ENCODE measurements around the gene U2AF2.

U2AF2 gene

DNA sequence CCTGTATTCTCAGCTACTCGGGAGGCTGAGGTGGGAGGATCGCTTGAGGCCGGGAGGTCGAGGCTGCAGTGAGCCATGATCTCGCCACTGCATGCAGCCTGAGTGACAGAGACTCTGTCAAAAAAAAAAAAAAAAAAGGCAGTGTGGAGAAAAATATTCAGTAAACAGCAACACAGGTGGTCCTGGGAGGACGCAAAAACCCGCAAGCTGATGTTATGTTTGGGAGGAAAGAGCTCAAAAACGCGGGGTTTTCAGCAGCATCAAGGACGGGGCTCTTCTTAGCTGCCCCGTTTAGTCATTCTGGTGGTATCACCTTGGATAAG is 29.9 kb upstream of the U2AF2 start:
- H3K27me3 ChIP-seq (ENCODE audit: low read depth) = no peaks in the 10 kb centered on the region; the same call in 1 of the 2 replicates
- no peak for DNase-seq (ENCODE audit: low spot score in 2 of 2)
- in situ Hi-C loops (cut with MboI; ENCODE audit: low sequenced_read_pairs) = loop anchor here (5.0 kb wide), 1 partner anchor 108 kb away; no protein-coding TSS in a partner anchor
- peak overlapping the region; percentile 48 for H3K4me3 ChIP-seq
- H3K36me3 ChIP-seq (replicated peaks) = no peaks in the 10 kb centered on the region
- no peaks in the 10 kb centered on the region for H3K9me3 ChIP-seq
- H3K4me1 ChIP-seq = no peaks in the 10 kb centered on the region

DNA sequence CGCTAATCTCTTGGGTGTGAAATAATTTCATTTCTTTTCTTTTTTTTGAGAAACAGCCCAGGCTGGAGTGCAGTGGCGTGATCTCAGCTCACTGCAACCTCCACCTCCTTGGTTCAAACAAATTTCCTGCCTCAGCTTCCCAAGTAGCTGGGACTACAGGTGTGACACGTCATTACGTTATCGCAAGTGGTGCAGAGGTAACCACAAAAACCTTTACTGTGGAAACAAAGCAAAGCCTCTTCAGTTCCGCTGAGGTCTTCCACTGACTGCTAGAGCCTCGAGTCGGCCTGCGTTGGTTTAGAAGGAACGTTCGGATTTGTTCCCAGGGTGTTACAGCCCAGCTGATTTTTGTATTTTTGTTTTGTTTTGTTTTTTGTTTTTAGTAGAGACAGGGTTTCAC is 28.5 kb upstream of the U2AF2 start:
- H3K36me3 ChIP-seq (replicated peaks) = no peaks in the 10 kb centered on the region
- H3K27me3 ChIP-seq (ENCODE audit: low read depth) = no peaks in the 10 kb centered on the region; the same call in 1 of the 2 replicates
- DNase-seq (ENCODE audit: low spot score in 2 of 2) = no peak
- H3K4me3 ChIP-seq = no peak overlapping the region
- no peaks in the 10 kb centered on the region for H3K9me3 ChIP-seq
- no peaks in the 10 kb centered on the region for H3K4me1 ChIP-seq
- in situ Hi-C loops (cut with MboI; ENCODE audit: low sequenced_read_pairs) = loop anchor here (5.0 kb wide), 1 partner anchor 109 kb away; no protein-coding TSS in a partner anchor

DNA sequence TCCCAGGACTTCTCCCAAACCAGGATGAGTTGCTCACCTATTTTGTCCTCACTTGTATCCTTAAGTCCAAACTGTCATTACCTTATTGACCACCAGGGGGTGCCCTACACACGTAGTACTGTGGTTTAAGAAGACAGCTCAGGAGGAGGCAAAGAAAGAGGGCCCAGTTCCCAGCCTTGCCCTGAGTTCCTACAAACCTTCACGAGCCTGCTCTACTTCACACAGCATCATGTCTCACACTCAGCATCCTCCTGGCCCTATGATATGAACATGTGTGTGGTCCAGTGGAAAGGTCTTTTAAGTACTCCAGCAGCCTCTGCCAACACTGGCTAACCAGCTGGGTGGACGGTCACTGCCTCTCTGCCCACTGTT is 22.4 kb upstream of the U2AF2 start:
- peak; percentile 75 to 96 for DNase-seq (ENCODE audit: low spot score in 2 of 2)
- in situ Hi-C loops (cut with MboI; ENCODE audit: low sequenced_read_pairs) = no loop called here
- Histone ChIP-seq H3K9me3 (no peaks in the 10 kb centered on the region), H3K4me3 (no peak overlapping the region), H3K36me3 (replicated peaks) (0 out of 2 replicates have a peak, but pooled peaks cover 3% of the 10 kb centered on the region), H3K27me3 (ENCODE audit: low read depth) (no peaks in the 10 kb centered on the region; the same call in 1 of the 2 replicates), H3K4me1 (peaks cover 9% of the 10 kb centered on the region; the same call in 1 of the 2 replicates)

DNA sequence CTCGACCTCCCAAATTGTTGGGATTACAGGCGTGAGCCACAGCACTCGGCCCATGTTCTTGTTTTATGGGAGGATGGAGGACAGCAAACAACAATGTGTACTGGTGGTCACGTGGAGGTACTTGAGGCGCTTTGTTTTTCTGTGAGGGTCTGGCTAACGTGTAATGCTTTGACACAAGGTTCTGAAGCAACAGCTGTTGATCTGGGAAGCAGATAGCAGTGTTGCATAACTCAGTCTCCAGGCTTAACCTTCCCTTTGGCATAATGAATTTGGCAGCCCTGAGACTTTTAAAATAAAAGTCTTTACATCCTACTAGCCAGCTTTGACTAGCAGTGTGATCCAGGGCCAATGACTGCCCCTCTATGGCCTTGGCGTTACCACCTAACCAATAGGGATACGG is 21.0 kb upstream of the U2AF2 start:
- Histone ChIP-seq H3K27me3 (ENCODE audit: low read depth) (no peaks in the 10 kb centered on the region; the same call in 1 of the 2 replicates), H3K9me3 (no peaks in the 10 kb centered on the region), H3K4me1 (peaks cover 9% of the 10 kb centered on the region; the same call in 1 of the 2 replicates), H3K4me3 (peak overlapping the region; percentile 68; the same call in 1 of the 2 replicates), H3K36me3 (replicated peaks) (0 out of 2 replicates have a peak, but pooled peaks cover 3% of the 10 kb centered on the region)
- DNase-seq (ENCODE audit: low spot score in 2 of 2) = no peak
- in situ Hi-C loops (cut with MboI; ENCODE audit: low sequenced_read_pairs) = no loop called here

DNA sequence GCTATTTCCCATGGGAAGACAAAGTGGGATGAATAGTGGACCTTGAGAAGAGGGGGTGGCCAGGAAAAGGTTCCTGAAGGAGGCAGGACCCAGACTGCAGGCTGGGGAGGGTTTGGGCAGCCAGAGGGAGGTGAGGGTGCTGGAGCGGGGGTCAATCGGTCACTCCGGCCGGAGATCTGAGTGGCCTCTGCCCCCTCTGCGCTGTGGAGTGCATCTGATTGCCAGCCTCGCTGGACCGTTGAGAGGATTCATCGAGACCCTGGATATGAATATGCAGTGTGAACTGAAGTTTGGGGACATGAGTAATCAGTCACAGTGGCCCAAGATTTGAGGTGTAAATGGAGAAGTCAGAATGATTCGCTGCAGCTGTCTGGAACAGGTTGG is 19.5 kb upstream of the U2AF2 start:
- H3K4me3 ChIP-seq = peak overlapping the region; percentile 68
- in situ Hi-C loops (cut with MboI; ENCODE audit: low sequenced_read_pairs) = no loop called here
- DNase-seq (ENCODE audit: low spot score in 2 of 2) = no peak
- 0 out of 2 replicates have a peak, but pooled peaks cover 3% of the 10 kb centered on the region for H3K36me3 ChIP-seq (replicated peaks)
- peaks cover 17% of the 10 kb centered on the region for H3K4me1 ChIP-seq
- H3K9me3 ChIP-seq = no peaks in the 10 kb centered on the region
- H3K27me3 ChIP-seq (ENCODE audit: low read depth) = no peaks in the 10 kb centered on the region

DNA sequence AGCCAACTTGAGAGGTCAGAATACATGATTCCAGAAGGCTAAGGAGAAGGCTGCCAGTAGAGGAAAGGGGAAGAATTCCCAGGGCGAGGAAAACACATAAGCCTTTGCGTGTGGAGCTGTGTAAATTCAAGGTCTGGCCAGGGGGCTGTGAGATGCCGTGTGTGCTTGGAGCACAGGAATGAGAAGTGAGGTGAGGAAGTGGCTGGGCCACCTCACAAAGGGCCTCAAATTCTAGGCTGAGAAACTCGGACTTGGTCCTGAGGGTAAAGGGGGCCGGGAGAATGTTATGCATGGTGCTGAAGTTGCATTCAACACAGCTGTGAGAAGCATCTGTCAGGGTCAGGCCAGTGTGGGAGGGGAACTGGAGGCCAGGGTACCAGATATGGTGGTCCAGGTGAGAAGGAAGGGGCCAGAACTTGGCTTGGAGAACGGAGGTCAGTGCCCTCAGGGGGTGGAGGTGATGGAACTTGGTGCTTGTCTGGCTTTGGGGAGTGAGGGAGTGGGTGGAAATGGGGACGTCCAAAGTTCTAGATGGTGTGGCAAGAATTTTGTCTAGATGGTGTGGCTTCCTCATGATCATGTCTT is 18.9 kb upstream of the U2AF2 start:
- H3K36me3 ChIP-seq (replicated peaks) = 0 out of 2 replicates have a peak, but pooled peaks cover 3% of the 10 kb centered on the region
- no peaks in the 10 kb centered on the region for H3K9me3 ChIP-seq
- in situ Hi-C loops (cut with MboI; ENCODE audit: low sequenced_read_pairs) = no loop called here
- H3K4me1 ChIP-seq = peaks cover 20% of the 10 kb centered on the region
- no peak for DNase-seq (ENCODE audit: low spot score in 2 of 2)
- H3K27me3 ChIP-seq (ENCODE audit: low read depth) = no peaks in the 10 kb centered on the region
- H3K4me3 ChIP-seq = peak overlapping the region; percentile 68

DNA sequence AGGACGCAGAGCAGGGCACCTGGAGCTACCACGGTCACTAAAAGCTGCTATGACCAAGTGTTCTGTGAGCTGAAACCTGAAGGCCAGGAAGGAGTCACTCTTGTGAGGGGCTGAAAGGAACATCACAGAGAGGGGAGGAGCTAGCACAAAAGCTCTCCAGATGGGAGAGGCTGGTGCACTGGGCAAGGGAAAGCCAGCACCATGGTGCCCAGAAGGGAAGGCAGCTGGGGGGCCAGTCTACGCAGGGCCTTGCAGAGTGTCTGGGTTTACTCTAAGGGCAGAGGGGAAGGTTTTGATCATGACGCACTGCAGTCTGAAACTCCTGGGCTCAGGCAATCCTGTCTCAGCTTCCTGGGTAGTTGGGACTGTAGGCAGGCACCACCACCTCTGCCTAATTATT is 18.1 kb upstream of the U2AF2 start:
- H3K9me3 ChIP-seq = no peaks in the 10 kb centered on the region
- in situ Hi-C loops (cut with MboI; ENCODE audit: low sequenced_read_pairs) = no loop called here

DNA sequence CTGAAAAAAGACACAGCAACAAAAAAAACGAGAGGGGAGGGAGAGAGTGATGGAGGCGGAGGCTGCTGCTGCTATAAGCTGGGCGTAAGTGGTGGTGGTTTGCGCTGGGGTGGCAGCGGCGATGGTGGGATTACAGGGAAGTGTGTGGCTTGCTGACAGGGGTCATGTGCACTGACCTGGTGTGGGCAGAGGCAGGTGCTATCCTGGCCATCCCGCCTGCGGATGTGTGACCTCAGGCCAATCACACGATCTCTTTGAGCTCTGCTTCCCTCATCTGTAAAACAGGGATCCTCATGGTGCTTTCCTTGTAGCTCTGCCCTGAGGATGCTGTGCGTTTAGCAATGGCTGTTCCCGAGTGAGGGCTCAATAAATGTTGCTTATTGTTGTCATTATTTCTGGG is 17.3 kb upstream of the U2AF2 start:
- Histone ChIP-seq H3K4me3 (no peak overlapping the region), H3K9me3 (no peaks in the 10 kb centered on the region), H3K36me3 (replicated peaks) (0 out of 2 replicates have a peak, but pooled peaks cover 3% of the 10 kb centered on the region), H3K4me1 (peaks cover 20% of the 10 kb centered on the region), H3K27me3 (ENCODE audit: low read depth) (no peaks in the 10 kb centered on the region)
- in situ Hi-C loops (cut with MboI; ENCODE audit: low sequenced_read_pairs) = no loop called here
- no peak for DNase-seq (ENCODE audit: low spot score in 2 of 2)

More for the DNA sequence above, 18.1 kb upstream of the U2AF2 start:
- Histone ChIP-seq H3K36me3 (replicated peaks) (0 out of 2 replicates have a peak, but pooled peaks cover 3% of the 10 kb centered on the region), H3K4me3 (no peak overlapping the region), H3K27me3 (ENCODE audit: low read depth) (no peaks in the 10 kb centered on the region), H3K4me1 (peaks cover 20% of the 10 kb centered on the region)
- DNase-seq (ENCODE audit: low spot score in 2 of 2) = no peak

DNA sequence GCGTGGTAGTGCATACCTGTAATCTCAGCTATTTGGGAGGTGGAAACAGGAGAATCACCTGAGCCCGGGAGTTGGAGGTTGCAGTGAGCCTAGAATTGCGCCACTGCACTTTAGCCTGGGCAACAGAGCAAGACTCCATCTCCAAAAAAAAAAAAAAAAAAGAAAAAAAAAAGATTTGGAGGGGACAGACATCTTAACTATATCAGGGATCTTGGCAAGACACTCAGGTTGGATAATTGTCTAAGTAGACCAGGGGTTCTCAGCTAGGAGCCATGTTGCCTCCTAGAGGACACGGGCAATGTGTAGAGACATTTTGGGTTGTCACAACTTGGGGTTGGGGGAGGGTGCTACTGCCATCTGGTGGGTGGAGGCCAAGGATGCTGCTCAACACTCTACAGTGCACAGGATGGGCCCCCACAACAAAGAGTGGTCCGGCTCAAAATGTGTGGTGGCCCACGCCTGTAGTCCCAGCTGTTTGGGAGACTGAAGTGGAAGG is 15.9 kb upstream of the U2AF2 start:
- in situ Hi-C loops (cut with MboI; ENCODE audit: low sequenced_read_pairs) = no loop called here
- no peaks in the 10 kb centered on the region for H3K9me3 ChIP-seq
- H3K4me1 ChIP-seq = peaks cover 27% of the 10 kb centered on the region
- H3K4me3 ChIP-seq = no peak overlapping the region
- no peaks in the 10 kb centered on the region for H3K27me3 ChIP-seq (ENCODE audit: low read depth)
- H3K36me3 ChIP-seq (replicated peaks) = 0 out of 2 replicates have a peak, but pooled peaks cover 3% of the 10 kb centered on the region
- peak; percentile 69 to 85 for DNase-seq (ENCODE audit: low spot score in 2 of 2)

DNA sequence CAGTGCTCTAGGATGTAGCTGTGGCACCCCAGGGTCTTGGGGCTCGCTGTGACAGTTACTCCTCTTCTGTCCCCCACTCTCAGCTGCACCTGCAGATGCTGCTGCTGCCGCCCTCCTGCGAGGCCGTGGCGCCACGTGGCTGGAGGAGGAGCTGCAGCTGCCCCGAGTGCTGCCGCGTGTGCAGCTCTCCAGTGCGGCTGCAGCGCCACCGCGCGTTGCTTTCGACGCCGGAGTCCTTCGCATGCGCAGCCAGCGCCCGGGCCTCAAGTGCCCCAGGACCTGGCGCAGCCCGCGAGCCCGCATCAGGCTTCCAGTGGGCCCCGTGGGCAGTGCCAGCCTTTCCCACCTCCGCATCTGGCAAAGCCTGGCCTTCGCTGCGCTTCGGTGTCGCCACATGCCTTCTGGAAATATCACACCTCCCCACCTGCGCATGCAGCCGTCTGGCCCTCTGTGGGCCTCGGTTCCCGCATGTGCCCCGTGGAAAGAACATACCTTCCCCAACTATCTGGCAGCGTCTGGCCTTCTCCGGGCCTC is 14.7 kb upstream of the U2AF2 start:
- no peaks in the 10 kb centered on the region for H3K9me3 ChIP-seq
- DNase-seq (ENCODE audit: low spot score in 2 of 2) = no peak
- H3K27me3 ChIP-seq (ENCODE audit: low read depth) = no peaks in the 10 kb centered on the region
- peak overlapping the region; percentile 78 for H3K4me3 ChIP-seq
- H3K36me3 ChIP-seq (replicated peaks) = peaks cover 10% of the 10 kb centered on the region
- in situ Hi-C loops (cut with MboI; ENCODE audit: low sequenced_read_pairs) = no loop called here
- H3K4me1 ChIP-seq = peaks cover 27% of the 10 kb centered on the region

DNA sequence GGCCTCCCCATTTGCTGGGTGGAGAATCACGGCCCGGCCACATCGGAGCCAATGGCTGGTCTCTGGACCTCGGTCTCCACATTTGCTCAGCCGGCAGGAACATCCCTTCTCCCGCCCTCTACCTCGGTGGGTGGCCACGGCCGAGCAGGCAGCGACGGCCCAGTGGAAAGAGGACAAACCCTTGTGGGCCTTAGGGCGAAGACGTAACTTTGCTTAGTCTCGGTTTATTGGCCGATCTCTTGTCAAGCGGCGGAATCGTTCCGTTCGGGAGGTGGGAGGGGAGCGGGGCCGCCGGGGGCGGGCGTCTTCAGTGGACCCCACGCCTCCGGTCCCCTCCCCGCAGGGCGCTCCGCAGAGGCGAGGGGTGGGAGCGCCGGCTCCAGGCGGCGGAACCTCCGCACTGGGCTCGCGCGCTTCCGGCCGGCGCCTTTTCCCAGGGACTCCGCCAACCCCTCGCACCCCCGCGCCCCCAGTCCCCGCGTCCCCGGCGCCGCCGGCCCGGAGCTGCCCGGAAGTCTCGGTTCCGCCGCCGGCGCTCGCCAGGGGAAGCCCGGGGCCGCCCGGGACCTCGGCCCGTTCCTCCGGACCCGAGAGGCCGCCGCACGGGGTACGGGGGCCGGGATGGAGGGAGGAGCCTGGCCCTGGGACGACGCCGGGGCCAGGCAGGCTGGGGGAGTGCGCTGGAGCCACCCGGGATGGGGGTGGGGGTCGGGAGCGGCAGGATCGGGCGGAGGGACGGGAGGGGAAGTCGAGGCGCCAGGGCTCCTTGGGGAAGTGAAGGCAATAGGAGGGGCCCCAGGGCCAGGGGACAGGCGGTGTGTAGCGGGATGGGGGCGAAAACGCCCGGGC is 14.0 kb upstream of the U2AF2 start, which contains the start of gene ZNF580:
ZNF580 (plus strand) TSS at position 426 of the 849 bp plus-strand sequence. CDS start 1,507 bp downstream, outside the sequence.
- no peaks in the 10 kb centered on the region for H3K9me3 ChIP-seq
- peak; percentile 61 to 81 for DNase-seq (ENCODE audit: low spot score in 2 of 2)
- in situ Hi-C loops (cut with MboI; ENCODE audit: low sequenced_read_pairs) = no loop called here
- H3K4me1 ChIP-seq = peaks cover 26% of the 10 kb centered on the region
- peak within 1 kb of the TSS; percentile 78 for H3K4me3 ChIP-seq
- peaks cover 15% of the 10 kb centered on the region for H3K36me3 ChIP-seq (replicated peaks)
- H3K27me3 ChIP-seq (ENCODE audit: low read depth) = no peaks in the 10 kb centered on the region

DNA sequence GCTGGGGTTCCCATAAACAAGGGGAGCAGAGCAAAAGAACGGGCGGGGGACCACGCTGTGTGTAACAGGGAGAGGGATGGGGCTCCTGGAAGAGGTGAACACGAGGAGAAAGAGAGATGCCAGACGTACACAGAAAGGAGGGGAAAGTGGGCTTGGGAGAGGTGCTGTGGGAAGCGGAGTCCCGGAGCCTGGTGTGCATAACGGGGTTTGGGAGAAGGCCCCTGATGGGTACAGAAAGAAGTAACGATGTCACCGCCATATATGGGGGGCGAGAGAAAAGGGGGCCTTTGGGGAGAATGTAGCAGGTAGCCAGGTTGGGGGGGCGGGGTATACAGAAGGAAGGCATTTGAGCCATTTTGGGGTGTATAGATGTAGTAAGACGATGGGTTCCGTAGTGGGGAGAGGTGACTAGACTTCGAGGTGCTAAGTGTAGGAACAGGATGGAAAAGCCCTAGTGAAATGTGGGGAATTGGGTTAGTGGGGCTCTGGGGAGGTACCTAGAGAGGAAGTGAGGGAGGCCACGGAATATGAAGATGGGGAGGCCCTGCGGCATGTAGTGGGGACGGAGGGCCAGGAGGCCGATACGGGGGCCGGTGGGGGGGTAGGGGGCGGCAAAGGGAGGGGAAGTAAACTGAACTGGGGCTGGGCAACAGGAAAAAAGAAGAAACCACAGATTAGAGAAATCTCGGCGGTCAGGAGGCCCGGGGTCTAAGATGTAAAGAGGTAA is 13.2 kb upstream of the U2AF2 start:
- in situ Hi-C loops (cut with MboI; ENCODE audit: low sequenced_read_pairs) = no loop called here
- H3K9me3 ChIP-seq = no peaks in the 10 kb centered on the region
- H3K4me3 ChIP-seq = peak overlapping the region; percentile 78
- H3K4me1 ChIP-seq = peaks cover 19% of the 10 kb centered on the region
- peaks cover 19% of the 10 kb centered on the region for H3K36me3 ChIP-seq (replicated peaks)
- no peaks in the 10 kb centered on the region for H3K27me3 ChIP-seq (ENCODE audit: low read depth)
- DNase-seq (ENCODE audit: low spot score in 2 of 2) = no peak
